Smooth muscle cell (in vitro differentiated cells): ENCODE data around the gene FAM47E. TPM values are rescaled to one million over a fixed set of nuclear protein-coding genes. Genes with fewer than 3 reads are reported as not detected.

Source experiments
- DNase-seq: peaks from one replicate; lab custom pipeline; 2025; ENCODE audit not compliant: unreplicated experiment; lab: John Stamatoyannopoulos, UW
- H2AFZ ChIP-seq: fragments of 200-600 bp; sonication (generic); 2 replicates; pipeline ENCODE4 v1.6.0; 2016; ENCODE audit warnings: antibody characterized with exemption, low read depth, mild to moderate bottlenecking
- H3F3A ChIP-seq: fragments of 200-600 bp; sonication (generic); 2 replicates; pipeline ENCODE4 v1.6.0; 2017; ENCODE audit warnings: antibody characterized with exemption, low read depth
- H3K27ac ChIP-seq: fragments of 200-600 bp; sonication (generic); 2 replicates; pipeline ENCODE4 v1.5.1; 2016; ENCODE audit warnings: low read depth, mild to moderate bottlenecking
- H3K27me3 ChIP-seq: fragments of 200-600 bp; sonication (generic); 2 replicates; pipeline ENCODE4 v1.6.1; 2016; ENCODE audit warnings: low read depth, mild to moderate bottlenecking
- H3K36me3 ChIP-seq: fragments of 200-600 bp; sonication (generic); 2 replicates; pipeline ENCODE4 v1.5.1; 2016; ENCODE audit warnings: low read depth
- H3K4me1 ChIP-seq: fragments of 200-600 bp; sonication (generic); 2 replicates; pipeline ENCODE4 v1.5.1; 2016; ENCODE audit warnings: low read depth
- H3K4me2 ChIP-seq: fragments of 200-600 bp; sonication (generic); 2 replicates; pipeline ENCODE4 v1.6.0; 2016; ENCODE audit warnings: mild to moderate bottlenecking
- H3K4me3 ChIP-seq: fragments of 200-600 bp; sonication (generic); 2 replicates; pipeline ENCODE4 v1.5.1; 2016; ENCODE audit warnings: mild to moderate bottlenecking
- H3K79me2 ChIP-seq: fragments of 200-600 bp; sonication (generic); 2 replicates; pipeline ENCODE4 v1.6.0; 2016; ENCODE audit warnings: low read depth, mild to moderate bottlenecking
- H3K9ac ChIP-seq: fragments of 200-600 bp; sonication (generic); 2 replicates; pipeline ENCODE4 v1.6.0; 2016; ENCODE audit warnings: low read depth
- H3K9me3 ChIP-seq: fragments of 200-600 bp; sonication (generic); replicated peaks from 2 replicates; pipeline ENCODE4 v1.5.1; 2016; ENCODE audit warnings: low read depth
- H4K20me1 ChIP-seq: fragments of 200-600 bp; sonication (generic); 2 replicates; pipeline ENCODE4 v1.6.0; 2016; ENCODE audit warnings: low read depth
- CTCF ChIP-seq: fragments of 200-600 bp; sonication (generic); IDR thresholded peaks from 2 replicates; pipeline ENCODE4 v1.5.1; 2017; ENCODE audit warnings: borderline replicate concordance, mild to moderate bottlenecking, antibody characterized with exemption; ENCODE audit not compliant: insufficient read depth, poor library complexity, severe bottlenecking
- WGBS: methylation state at CpG from one replicate; pipeline ENCODE4 v1.1.7; 2016; ENCODE audit warnings: low lambda C conversion rate; 5-methylcytosine and 5-hydroxymethylcytosine counted together
- polyA plus RNA-seq: library from polyadenylated mRNA; unstranded; fragments of >200 nt; fragmentation: Nextera tagmentation; extraction: Ambion mirVana; gene quantifications from 2 replicates; pipeline ENCODE4 v1.2.1, GENCODE V29; 2016
- total RNA-seq: library from RNA; depleted of rRNA; stranded (reverse); fragments of >200 nt; gene quantifications from 2 replicates; pipeline ENCODE4 v1.2.3, GENCODE V29; 2014

Gene FAM47E
- total and polyA plus RNA-seq, 2 experiments from 2014 or later, result 0.63 to 0.73 TPM

- H3K4me1 ChIP-seq, result peaks cover 5% of the 10 kb centered on the region
- H3K4me2 ChIP-seq, result peak within 1 kb of the TSS; percentile 87
- peak within 1 kb of the TSS; percentile 67 for H3K4me3 ChIP-seq
- no peaks in the 10 kb centered on the region for H3K36me3 ChIP-seq
- H3K27me3 ChIP-seq, result no peaks in the 10 kb centered on the region
- peak; percentile 84 for DNase-seq
- peak within 1 kb of the TSS; percentile 58 for H3K27ac ChIP-seq
- peak within 1 kb of the TSS; percentile 88 for H2AFZ ChIP-seq
- H3F3A ChIP-seq, result peaks cover 12% of the 10 kb centered on the region
- H3K9ac ChIP-seq, result peak within 1 kb of the TSS; percentile 59
- peaks cover 33% of the 10 kb centered on the region for H4K20me1 ChIP-seq
- TF ChIP-seq CTCF, result no peak
- H3K9me3 ChIP-seq, result no peaks in the 10 kb centered on the region
- WGBS, result 2% methylated on average over 76 of the region's 85 CpGs
- H3K79me2 ChIP-seq, result peaks cover 42% of the 10 kb centered on the region
Measured at GRCh38 chr4:76305971-76306881, 54.7 kb downstream of the FAM47E start, which contains the start of gene STBD1. Gene STBD1 (plus strand): TSS chr4:76306733. CDS start chr4:76306770, 37 bp downstream.

GRCh38 chr4:76306882-76307659, 55.5 kb downstream of the FAM47E start:
- peak; percentile 26 for TF ChIP-seq CTCF
- H2AFZ ChIP-seq, result peak overlapping the region; percentile 88
- H3K79me2 ChIP-seq, result peaks cover 42% of the 10 kb centered on the region
- no peaks in the 10 kb centered on the region for H3K36me3 ChIP-seq
- H3K9me3 ChIP-seq, result no peaks in the 10 kb centered on the region
- peaks cover 10% of the 10 kb centered on the region for H3F3A ChIP-seq
- H3K27me3 ChIP-seq, result no peaks in the 10 kb centered on the region
- H4K20me1 ChIP-seq, result peaks cover 33% of the 10 kb centered on the region
- peak overlapping the region; percentile 59 for H3K9ac ChIP-seq
- peaks cover 5% of the 10 kb centered on the region for H3K4me1 ChIP-seq
- peak overlapping the region; percentile 58 for H3K27ac ChIP-seq
- WGBS, result 7% methylated on average over 37 of the region's 37 CpGs
- H3K4me2 ChIP-seq, result peak overlapping the region; percentile 87
- H3K4me3 ChIP-seq, result peak overlapping the region; percentile 67
- DNase-seq, result peak; percentile 51

- Histone ChIP-seq H3K9me3 (no peaks in the 10 kb centered on the region), H3K9ac (peak overlapping the region; percentile 59), H3K79me2 (peaks cover 42% of the 10 kb centered on the region), H3K36me3 (no peaks in the 10 kb centered on the region), H3K4me2 (peak overlapping the region; percentile 87), H3K4me3 (peak overlapping the region; percentile 67), H2AFZ (peak overlapping the region; percentile 88), H3K4me1 (peaks cover 5% of the 10 kb centered on the region), H3K27me3 (no peaks in the 10 kb centered on the region), H4K20me1 (peaks cover 33% of the 10 kb centered on the region), H3F3A (peaks cover 6% of the 10 kb centered on the region), H3K27ac (no peak overlapping the region)
- no peak for TF ChIP-seq CTCF
- no peak for DNase-seq
- 51% methylated on average over 4 of the region's 4 CpGs for WGBS
Measured at GRCh38 chr4:76307660-76308014, 56.1 kb downstream of the FAM47E start.
